GM21515 (cell line): ENCODE results near the gene EDC4.
"Not testable (repeated sequence)": the region's sequence is repeated elsewhere in the genome, so short reads cannot be mapped to it uniquely, and the experiment has no call there.

Experiments
- ATAC-seq: cut with Tn5 transposase; IDR thresholded peaks from one replicate; pipeline ENCODE4 v1.9.1; 2021; ENCODE audit not compliant: unreplicated experiment

The EDC4 gene

GRCh38 chr16:67872631-67873434 is at the start of gene EDC4:
TSS of gene EDC4 (plus strand) at chr16:67873052. CDS start at chr16:67873262, 210 bp downstream.
- ATAC-seq: peak; percentile 55

GRCh38 chr16:67825119-67825518 is 47.7 kb upstream of the EDC4 start:
- ATAC-seq: no peak

- no peak for ATAC-seq
These were observed 46.9 kb upstream of the EDC4 start for GRCh38 chr16:67825906-67826305.

- ATAC-seq: no peak
These were observed 44.2 kb upstream of the EDC4 start for GRCh38 chr16:67828651-67829050.

GRCh38 chr16:67833030-67833414 is 39.8 kb upstream of the EDC4 start:
- ATAC-seq: no peak

GRCh38 chr16:67833415-67834241 is 39.2 kb upstream of the EDC4 start:
- ATAC-seq: peak; percentile 90

GRCh38 chr16:67834242-67834614 is 38.6 kb upstream of the EDC4 start:
- no peak for ATAC-seq

- not testable (repeated sequence) for ATAC-seq
These were observed 35.7 kb upstream of the EDC4 start for GRCh38 chr16:67837190-67837589.

- no peak for ATAC-seq
These were observed 35.0 kb upstream of the EDC4 start for GRCh38 chr16:67837811-67838210.

GRCh38 chr16:67841198-67841815 is 31.5 kb upstream of the EDC4 start:
- no peak for ATAC-seq

GRCh38 chr16:67841816-67842508 is 30.9 kb upstream of the EDC4 start, which contains the start of gene THAP11:
TSS of gene THAP11 (plus strand) at chr16:67842320. CDS start at chr16:67842555, 235 bp downstream.
- ATAC-seq: peak; percentile 47

- ATAC-seq: peak; percentile 4
These were observed 30.1 kb upstream of the EDC4 start for GRCh38 chr16:67842509-67843342.

- no peak for ATAC-seq
These were observed 29.5 kb upstream of the EDC4 start for GRCh38 chr16:67843343-67843765.

GRCh38 chr16:67844497-67844896 is 28.4 kb upstream of the EDC4 start:
- no peak for ATAC-seq

- no peak for ATAC-seq
These were observed 27.4 kb upstream of the EDC4 start for GRCh38 chr16:67845291-67846062.

GRCh38 chr16:67846063-67846319 is 26.9 kb upstream of the EDC4 start:
- ATAC-seq: no peak

GRCh38 chr16:67846320-67847063 is 26.4 kb upstream of the EDC4 start, which contains the start of gene NUTF2:
TSS of gene NUTF2 (plus strand) at chr16:67846933. CDS start at chr16:67865131, 18,198 bp downstream.
- ATAC-seq: peak; percentile 48

GRCh38 chr16:67847064-67847861 is 25.6 kb upstream of the EDC4 start, which contains the start of gene CENPT:
TSS of gene CENPT (minus strand) at chr16:67847693. CDS start at chr16:67833859, 13,834 bp downstream.
- peak; percentile 36 for ATAC-seq
